NCI-H526 treated with DMSO at 0.1 percent for 48 hours (cell line): Measurements from ENCODE around the gene CDC45.

ENCODE experiments used
- DNase-seq: peaks from one replicate; lab custom pipeline; 2025; lab: John Stamatoyannopoulos, UW

CDC45 gene

GRCh38 chr22:19448739-19449421, 30.8 kb upstream of the CDC45 start:
- no peak for DNase-seq

GRCh38 chr22:19449422-19449767, 30.3 kb upstream of the CDC45 start:
- no peak for DNase-seq

GRCh38 chr22:19450363-19451175, 29.2 kb upstream of the CDC45 start:
- no peak for DNase-seq

- no peak for DNase-seq
These were observed 28.1 kb upstream of the CDC45 start for GRCh38 chr22:19451570-19451969.

- no peak for DNase-seq
These were observed 26.0 kb upstream of the CDC45 start for GRCh38 chr22:19453718-19454117.

GRCh38 chr22:19454156-19454555, 25.6 kb upstream of the CDC45 start:
- no peak for DNase-seq

- DNase-seq, result no peak
These were observed 24.7 kb upstream of the CDC45 start for GRCh38 chr22:19455033-19455432.

GRCh38 chr22:19455585-19456370, 23.9 kb upstream of the CDC45 start:
- no peak for DNase-seq

GRCh38 chr22:19456541-19456940, 23.2 kb upstream of the CDC45 start:
- no peak for DNase-seq

GRCh38 chr22:19457828-19458428, 21.8 kb upstream of the CDC45 start:
- no peak for DNase-seq

- DNase-seq, result no peak
These were observed 19.7 kb upstream of the CDC45 start for GRCh38 chr22:19460036-19460435.

- DNase-seq, result no peak
These were observed 18.2 kb upstream of the CDC45 start for GRCh38 chr22:19461506-19461905.

GRCh38 chr22:19463008-19463407, 16.7 kb upstream of the CDC45 start:
- no peak for DNase-seq

- no peak for DNase-seq
These were observed 15.9 kb upstream of the CDC45 start for GRCh38 chr22:19463491-19464469.

GRCh38 chr22:19464546-19464945, 15.2 kb upstream of the CDC45 start:
- DNase-seq, result no peak

GRCh38 chr22:19464975-19465374, 14.7 kb upstream of the CDC45 start:
- DNase-seq, result no peak

GRCh38 chr22:19466126-19466716, 13.5 kb upstream of the CDC45 start:
- DNase-seq, result no peak

GRCh38 chr22:19466848-19467752, 12.6 kb upstream of the CDC45 start:
- DNase-seq, result no peak

- DNase-seq, result no peak
These were observed 11.8 kb upstream of the CDC45 start for GRCh38 chr22:19467912-19468311.

GRCh38 chr22:19469421-19469820, 10.3 kb upstream of the CDC45 start:
- no peak for DNase-seq
